DND-41 (cell line): ENCODE data around the gene EDIL3.

ENCODE experiments used
- CTCF ChIP-seq: IDR thresholded peaks from 2 replicates; pipeline ENCODE4 v1.5.1; 2012; ENCODE audit warnings: borderline replicate concordance, low read length, moderate library complexity, mild to moderate bottlenecking; ENCODE audit not compliant: poor library complexity, severe bottlenecking; ENCODE audit errors: extremely low read depth
- EZH2 ChIP-seq: IDR thresholded peaks from 3 replicates; pipeline ENCODE4 v1.6.1; 2012; ENCODE audit warnings: borderline replicate concordance, low read depth, mild to moderate bottlenecking, moderate library complexity, low read length, inconsistent platforms; ENCODE audit not compliant: severe bottlenecking

- no peak for TF ChIP-seq CTCF
- no peak for TF ChIP-seq EZH2
Measured at GRCh38 chr5:83924171-83924570, 460.5 kb downstream of the EDIL3 start.
